ENCODE results near the gene PLCH1.

- no peak for TF ChIP-seq CTCF (IDR thresholded peaks at IDR 0.05; ENCODE audit: poor library complexity)
- TF ChIP-seq EZH2phosphoT487 (IDR thresholded peaks at IDR 0.05; ENCODE audit: low read depth, severe bottlenecking, unreplicated experiment), result no peak
- TF ChIP-seq EZH2 (IDR thresholded peaks at IDR 0.05; ENCODE audit: borderline replicate concordance), result no peak
Measured at GRCh38 chr3:155411500-155412223, 333.2 kb downstream of the PLCH1 start.

Data from hepatocyte (in vitro differentiated cells).